Dedifferentiated amniotic fluid mesenchymal stem cell (primary cell): Measurements from ENCODE around the gene BCL2.

Source experiments
- DNase-seq: peaks from one replicate; pipeline ENCODE4 v3.0.0-alpha.2; 2016; ENCODE audit errors: extremely low spot score

Gene BCL2

DNA sequence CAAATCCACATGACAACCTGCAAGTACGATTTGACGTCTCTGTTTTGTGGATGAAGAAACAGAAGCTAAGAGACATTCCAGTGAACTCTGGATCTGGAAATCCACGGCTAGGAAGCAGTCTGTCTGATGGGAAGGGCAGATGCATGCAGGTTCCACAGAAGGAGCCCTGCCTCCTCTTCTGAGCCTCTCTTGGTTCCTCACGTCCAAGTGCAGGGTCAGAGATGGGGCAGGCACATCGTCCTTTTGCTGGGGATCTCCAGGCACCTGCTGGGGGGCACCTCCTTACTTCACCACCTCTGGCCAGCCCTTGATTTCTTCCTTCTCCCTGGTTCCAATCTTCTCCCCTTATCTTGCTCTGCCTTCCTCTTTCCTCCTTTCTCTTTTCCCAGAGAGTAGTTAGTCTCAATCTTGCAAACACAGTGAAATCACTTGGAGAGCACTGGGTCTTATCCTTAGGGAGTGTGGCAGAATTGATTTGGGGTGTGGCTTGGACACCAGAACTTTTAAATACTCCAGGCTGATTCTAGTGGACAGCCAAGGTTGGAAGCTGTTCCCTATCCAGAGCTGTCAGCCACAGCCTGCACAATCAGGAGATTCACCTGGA lies 137.8 kb downstream of the BCL2 start:
- DNase-seq: no peak

DNA sequence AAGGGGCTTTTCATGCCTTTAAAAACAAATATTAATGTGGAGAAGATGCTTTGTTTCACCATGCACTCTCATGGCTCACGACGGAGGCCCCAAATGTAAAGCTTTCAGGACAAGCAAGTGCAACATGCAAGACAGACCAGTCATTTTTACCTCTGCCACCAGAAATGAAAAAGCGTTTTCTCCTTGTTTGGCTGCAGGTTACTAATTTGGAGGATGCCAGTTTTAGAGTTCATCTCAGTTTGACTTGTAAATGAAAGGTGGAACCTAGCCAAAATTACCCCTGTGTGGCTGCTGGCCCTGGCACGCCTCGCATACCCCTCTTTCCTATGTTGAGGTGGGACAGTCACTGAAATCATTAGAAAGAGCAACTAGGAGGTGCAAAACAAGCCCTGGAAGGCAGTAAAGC lies 138.6 kb downstream of the BCL2 start:
- no peak for DNase-seq

DNA sequence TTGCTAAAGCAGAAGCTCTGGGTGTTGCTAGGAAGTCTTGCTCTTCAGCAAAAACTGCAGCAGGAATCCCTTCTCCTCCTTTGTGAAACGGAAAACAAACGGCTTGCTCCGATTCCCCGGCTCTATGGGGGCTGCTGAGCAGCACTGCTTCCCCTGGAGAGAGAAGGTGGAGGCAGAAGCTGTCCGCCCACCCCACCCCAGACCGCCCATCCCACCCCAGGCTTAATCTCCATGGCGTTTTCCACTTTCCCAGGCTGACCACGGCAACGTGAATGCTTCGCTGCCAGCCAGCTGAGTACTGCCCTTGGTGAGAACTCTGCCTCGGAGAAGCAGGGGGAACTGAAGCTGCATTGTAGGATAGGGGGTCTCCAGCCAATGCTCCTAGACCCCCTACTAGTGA lies 139.2 kb downstream of the BCL2 start:
- DNase-seq: no peak

DNA sequence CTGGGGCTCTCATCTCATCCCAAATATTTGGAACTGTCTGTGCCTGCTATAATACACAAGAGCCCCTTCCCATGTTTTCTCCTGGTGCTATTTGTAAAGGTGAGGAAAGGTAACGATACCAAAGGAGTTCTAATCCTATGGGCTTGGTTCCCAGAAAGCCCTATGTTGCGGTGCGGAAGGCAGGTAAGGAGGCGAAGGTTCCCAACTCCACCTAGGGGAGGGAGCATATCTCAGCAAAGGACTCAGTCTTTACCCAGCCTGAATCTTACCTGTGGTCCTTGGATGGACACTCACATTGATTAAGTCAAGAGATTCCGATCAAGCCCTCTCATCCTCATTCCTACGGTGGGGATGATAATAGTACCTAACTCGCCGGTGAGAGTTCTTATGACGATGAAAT lies 140.1 kb downstream of the BCL2 start:
- DNase-seq: no peak

DNA sequence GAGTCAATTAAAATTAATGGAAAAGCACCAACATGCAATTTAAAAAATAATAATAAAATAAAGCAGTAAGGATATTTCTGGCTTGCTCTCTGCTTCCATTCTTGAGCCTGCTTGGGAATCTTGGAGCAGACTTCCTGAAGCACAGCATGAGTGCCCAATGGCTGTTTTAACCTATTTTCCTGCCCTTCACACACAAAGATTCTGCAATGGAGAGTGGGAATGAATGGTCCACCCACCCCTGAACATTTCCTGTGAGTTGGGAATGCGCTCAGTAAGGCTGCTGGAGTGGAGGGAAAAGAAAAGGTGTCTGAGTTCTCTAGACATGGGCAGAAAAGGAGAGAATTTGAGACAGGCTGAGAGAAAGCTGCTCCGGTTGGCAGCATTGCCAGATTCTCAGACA lies 140.6 kb downstream of the BCL2 start:
- no peak for DNase-seq

DNA sequence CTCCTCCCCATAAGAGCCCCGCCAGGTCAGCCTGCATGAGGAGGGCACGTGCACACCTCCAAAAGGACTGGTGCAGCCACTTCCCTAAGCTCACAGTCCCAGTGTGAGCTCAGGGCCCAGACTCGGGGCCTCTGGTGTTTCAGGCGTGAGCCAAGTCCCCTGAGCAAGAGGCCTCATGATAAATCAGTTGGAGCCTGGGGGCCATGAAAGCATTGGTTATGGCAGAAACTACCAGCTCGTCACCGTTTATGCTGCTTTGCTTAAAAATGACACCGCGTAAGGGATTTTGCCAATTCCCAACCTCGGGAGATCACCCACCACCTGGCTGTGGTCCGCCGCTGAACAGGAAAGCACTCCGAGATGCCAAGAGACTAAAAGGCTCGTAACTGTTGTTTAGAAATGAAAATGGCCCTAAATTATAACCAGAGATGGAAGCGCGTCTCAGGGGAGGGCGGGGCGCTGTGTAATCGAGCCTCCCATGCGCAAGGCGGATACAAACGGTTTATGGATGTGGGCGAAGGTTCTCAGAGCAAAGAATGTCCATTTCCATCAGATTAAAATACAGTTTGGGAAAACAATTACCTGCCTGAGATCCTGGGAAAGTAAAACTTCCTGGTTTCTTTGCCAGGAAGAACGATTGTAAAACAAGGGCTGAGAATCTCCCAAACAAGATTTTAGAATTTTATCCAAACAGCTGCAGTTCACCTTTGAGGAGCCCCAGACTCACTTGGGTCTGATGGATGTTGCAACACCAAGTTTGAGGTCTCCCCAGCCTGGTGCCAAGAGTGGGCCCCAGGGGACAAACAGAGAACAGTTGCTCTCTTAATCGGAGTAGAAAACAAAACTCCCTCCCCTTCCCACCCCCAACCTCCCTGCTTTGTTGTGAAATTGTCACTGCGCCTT lies 141.4 kb downstream of the BCL2 start:
- DNase-seq: no peak

DNA sequence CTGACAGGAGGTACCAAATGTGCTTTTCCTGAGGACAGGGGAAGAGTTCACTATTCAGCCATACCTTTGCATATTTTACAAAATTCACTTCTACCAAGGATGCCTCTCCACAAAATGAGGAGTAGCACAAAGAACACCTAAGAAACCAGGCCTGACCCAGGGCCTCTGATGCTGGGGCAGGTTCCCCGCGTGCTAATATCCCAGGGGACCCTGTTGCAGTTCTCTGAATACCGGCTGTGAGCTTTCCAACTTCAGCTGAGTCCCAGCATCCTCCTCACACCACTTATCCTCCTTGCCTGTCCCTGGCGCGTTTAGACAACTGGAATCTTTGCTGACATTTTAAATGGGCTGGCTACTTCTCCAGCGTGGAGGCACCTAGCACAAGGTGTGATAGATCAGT lies 142.3 kb downstream of the BCL2 start:
- DNase-seq: no peak

DNA sequence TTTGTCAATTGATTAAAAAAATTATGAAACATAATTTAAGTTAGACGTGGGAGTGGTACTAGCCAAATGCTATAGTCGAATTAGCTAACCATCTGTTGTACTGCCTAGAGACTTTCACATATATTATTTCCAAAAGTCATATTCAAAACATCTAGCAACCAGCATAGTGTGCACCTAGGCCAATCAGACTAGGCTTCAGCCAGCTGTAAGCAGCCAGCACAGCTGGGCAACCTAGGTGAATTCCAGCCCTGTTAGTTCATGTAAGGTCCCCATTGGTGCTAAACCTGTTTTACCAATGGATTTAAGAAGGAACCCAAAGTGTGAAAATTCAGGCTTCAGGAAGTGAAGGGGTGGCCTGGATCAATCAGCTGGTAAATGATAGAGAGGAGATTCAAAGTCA lies 144.3 kb downstream of the BCL2 start:
- no peak for DNase-seq

DNA sequence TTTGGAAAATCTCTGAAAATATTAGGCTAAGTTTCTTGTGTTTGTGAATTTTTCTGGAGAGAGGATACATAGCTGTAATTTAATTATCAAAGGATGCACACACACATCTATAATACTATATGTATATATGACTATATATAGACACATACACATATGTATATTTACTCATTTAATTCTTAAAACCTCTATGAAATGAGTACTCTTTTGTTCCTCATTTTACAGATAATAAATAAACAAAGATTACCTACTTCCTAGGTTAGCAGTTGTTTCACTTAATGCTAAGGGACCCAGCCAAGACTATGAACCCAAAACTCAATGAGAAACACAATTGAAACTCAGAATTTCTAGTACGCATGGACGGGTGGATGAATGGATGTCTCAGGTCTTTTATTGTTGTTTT lies 145.6 kb downstream of the BCL2 start:
- DNase-seq: no peak

DNA sequence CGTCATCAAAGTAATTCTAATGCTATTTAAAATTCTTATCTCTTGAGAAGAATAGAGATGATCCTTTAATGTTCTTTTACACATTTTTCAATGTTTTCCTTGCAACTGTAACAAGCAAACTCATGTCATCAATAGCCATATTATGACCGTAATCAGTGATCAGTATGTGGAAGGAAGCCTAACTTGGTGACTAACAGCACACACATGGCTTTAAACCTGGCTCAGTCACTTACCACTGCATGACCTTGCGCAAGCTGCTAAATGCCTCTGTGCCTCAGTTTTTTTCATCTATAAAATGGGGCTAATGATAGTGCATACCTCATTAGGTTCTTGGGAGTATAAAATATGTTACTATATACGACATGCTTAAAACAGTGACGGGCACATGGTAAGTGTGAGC lies 149.7 kb downstream of the BCL2 start:
- no peak for DNase-seq

DNA sequence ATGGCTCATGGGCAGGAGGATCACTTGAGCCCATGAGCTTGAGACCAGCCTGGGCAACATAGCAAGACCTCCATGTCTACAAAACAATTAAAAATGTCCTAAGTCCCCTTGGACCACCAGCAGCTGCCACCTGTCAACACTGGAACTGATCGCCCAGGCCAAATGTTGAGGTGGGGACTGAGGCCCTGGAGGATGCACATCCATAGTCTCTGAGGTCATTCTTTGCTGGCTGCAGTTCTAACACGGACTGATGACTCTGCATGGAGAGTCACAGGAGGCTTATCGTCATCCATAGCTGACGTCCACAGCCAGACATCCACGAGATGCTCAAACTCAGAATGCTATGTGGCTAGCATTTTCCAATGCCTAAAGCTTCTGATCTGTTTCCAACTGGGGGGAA lies 151.3 kb downstream of the BCL2 start:
- no peak for DNase-seq

DNA sequence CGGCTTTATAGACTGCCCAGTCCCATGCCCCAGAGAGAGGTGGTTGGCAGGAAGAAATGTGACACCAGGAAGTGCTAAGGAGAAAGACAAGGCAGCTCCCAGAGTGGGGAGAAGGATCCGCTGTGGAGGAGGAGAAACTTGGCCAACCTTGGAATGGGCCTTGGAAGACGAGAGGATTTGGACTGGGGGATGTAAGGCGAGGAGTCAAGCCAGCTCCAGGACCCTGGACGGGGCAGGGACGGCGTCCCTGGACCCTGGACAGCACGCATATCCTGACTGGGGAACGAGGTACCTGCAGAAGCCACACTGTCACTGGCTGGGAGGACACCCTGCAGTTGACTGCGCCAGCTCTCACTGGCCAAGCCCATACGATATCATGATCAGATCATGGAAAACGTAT lies 153.4 kb downstream of the BCL2 start:
- no peak for DNase-seq

DNA sequence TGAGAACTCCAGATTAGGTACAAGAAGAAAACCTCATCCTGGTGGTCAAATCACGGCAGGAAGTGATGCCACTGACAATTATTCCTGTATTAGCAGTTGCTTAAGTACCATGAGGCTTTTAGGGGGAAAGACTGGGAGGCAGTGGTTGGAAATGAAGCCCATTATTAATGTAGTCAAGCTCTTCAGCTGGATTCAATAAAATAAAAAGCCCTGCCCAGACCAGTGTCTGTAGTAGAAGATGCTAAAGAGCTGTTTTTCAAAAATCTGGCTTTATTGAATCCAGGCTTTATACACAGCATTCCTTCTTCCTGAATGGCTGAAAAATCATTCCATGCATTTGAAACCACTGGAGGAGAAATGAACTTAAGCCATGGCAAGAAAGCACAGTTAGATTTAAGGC lies 155.2 kb downstream of the BCL2 start:
- DNase-seq: no peak

DNA sequence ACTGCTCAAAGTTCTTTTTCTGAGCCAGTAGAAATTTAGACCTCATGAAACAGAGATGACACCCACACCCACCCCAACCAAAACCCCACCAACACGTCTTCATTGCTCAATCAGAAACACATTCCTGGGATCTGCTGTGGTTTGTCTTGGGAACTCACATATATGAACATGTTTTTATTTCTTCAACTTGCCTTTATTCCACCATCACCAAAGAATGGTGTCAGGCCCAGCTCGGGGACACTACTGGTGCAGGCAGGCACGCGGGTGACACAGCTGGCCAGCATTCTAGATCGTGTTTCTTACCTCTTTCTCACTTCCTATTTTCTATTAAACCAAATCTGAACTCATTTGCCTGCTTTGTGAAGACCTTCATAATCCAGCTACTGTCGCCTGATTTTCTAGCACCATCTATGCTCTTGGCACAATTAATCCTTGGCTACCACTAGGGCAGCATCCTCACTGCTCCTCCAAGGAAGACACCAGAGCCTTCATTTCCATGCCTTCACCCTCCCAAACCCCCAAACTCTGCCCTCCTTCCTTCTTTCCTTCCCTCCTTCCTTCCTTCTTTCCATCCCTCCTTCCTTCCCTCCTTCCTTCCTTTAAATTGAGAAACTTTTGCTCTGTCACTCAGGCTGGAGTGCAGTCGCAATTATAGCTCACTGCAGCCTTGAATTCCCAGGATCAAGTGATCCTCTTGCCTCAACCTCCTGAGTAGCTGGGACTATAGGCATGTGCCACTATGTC lies 157.1 kb downstream of the BCL2 start:
- DNase-seq: no peak

DNA sequence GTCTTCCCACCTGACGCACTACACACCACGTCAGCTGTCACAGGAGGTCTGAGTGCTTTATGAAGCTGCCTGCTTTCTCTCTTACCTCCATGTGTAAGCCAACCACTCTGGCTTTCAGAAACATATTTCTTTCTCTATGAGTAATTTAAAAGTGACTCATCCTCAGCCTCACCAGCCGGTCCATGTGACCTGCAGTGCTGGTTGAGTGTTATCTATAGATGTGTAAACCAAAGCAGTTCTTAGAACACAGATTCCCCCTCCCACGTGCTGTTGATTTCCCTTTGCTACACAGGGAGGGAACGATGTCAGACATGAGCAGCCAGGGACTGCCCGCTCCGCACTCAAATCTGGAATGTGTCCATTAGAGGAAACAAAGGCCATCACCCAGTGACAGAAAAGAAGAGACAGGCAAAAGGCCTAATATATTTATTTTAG lies 157.8 kb downstream of the BCL2 start:
- DNase-seq: peak; percentile 87

DNA sequence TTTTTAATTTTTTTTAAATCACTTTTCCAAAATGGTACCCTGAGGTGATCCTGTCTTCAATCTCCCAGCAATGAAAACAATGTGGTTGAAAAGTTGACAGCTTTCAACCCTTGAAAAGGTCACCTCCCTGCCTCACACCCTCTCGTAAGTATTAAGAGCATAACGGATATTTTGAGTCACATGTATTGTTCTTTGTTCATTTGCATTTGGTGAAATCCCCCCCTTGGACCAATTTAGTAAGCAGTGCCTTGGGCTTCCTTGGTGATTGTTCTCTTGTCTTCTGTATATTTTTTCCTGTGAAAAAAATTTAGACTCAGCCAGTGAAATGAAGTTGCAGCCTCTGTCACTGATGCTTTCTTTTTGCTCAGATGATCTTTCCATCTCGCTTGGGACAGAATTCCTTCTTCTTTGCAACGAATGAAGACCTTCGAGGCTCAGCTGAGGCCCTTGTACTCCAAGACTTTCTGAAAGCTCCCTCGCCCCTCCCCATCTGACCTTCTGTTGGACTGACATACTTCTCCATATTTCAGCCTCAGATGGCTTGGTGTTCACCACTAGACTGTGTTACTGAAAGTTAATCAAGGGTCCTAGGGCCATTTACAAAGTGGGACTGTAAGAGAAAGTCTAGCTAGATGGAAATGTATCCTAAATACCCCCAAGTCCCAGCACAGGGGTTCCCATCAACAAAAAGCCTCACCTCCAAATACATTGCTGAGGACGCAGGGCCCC lies 158.4 kb downstream of the BCL2 start:
- DNase-seq: no peak

DNA sequence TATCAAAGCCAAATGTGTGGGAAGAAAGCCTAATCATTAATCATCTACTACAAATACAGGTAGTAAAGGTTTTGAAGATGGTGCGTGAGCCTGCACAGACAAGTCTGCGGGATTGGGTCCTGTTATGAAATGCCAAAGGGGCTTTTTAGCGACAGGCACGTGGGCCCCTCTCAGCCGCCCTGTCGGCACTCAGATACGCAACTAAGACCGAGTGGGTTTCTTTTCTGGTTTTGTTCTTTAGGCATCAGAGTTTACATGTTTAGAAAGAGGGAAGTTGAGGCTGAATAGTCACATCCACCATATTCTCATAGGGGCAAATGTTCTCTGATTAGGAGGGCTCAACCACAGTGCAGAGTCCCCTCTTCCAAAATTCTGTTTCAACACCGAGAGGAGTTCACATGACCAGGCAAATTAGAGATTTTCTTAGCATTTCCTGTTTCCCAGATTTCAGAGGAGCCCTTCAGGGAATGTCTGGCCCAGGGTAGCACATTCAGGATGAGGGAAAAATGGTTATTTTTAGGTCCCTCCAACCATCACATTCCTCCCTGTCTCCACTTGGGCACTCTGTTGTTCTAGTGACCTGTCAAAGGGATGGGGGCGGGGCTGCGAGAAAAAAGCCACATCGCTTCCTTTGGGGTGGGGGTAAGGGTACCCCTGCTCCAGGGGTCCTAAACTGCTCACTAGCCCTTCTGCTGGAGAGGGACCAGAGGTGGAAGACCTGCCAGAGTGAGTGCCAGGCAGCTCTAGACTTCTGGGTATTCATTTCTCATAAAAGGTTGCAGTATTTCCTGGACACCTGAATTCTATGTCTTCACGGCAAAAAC lies 159.2 kb downstream of the BCL2 start:
- DNase-seq: no peak

DNA sequence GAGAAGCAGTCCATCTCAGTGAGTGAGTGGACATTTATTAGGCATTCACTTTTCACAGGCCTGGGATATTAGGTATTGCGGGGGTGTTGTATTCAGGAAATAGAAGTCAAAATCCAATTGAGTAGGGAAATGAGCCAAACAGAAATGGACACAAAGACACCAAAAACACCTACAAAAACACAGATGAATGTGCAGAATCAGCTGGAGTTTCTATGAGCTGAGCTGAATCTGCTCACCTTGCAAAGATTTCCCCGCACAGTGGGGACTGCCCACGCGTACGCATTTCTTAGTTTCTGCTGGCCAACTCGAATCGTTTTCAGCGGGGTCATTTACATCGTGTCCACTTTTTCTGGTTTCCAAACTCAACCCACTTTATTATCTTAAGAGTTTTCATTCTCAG lies 160.0 kb downstream of the BCL2 start:
- DNase-seq: no peak

DNA sequence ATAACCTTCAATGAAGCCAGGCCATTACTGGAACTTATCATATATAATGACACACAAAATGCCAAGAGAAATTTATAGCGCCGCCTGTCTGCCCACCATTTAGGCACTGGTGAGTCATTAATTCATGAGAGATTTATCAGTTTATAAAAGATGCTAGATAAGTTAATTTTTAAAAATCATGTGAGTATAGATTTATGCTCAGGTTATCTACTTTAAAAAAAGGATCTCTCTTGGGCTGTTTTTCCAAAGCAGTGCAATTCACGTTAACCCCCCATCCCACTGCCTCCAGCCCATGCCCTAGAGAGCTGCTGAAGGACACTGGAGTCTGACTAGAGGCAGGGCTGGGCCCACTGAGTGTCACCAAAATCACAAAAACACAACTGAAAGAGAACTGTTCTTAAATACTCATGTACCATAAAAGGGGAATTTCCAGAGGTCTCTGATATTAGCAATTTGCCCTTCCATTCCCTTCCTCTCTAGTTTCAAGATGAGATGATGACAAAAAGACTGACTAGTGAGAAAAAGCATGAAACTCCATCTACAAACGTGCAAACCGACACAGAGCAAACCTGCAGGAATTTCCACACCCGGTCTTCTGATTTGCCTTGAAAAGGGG lies 160.8 kb downstream of the BCL2 start:
- DNase-seq: no peak

DNA sequence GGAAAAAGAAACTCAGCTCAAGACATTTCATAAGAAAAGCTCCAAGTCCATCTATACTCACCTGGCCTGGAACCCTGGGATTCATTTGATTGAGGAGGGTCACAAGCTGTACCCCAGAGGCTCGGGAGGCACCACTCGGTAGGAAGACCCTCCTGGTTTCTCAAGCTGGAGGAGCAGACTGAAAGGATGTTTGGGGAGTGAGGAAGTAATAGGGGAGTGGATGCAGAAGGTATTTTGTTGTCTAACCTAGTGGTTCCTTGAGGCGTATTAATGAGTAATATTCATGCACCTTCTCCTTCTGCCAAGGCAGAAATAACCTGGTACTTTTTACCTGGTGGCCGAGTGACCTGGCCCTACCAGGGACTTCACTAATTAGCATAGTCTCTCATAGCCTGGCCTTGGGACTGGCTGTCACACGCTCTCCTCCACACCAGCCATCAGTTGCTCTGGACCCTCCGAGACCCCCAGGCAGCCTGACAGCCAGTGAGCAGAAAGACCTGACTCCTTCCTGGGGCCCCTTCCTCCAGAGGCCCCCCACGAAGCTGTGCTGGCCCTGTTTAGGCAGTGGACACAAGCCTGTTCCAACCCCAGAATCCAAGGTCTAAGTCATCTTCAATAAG lies 161.4 kb downstream of the BCL2 start:
- DNase-seq: no peak
